GM21717 (cell line): ENCODE measurements around the gene NT5C1A.

Source experiments
- ATAC-seq: cut with Tn5 transposase; IDR thresholded peaks from one replicate; pipeline ENCODE4 v1.9.1; 2021; ENCODE audit warnings: mild to moderate bottlenecking, moderate library complexity; ENCODE audit not compliant: unreplicated experiment

NT5C1A gene

GRCh38 chr1:39690225-39690624 lies 18.3 kb upstream of the NT5C1A start:
- no peak for ATAC-seq

GRCh38 chr1:39689635-39690034 lies 17.7 kb upstream of the NT5C1A start:
- no peak for ATAC-seq

GRCh38 chr1:39689214-39689613 lies 17.3 kb upstream of the NT5C1A start:
- no peak for ATAC-seq

- ATAC-seq, result no peak
These were observed 16.8 kb upstream of the NT5C1A start for GRCh38 chr1:39688706-39689105.

- ATAC-seq, result no peak
These were observed 15.3 kb upstream of the NT5C1A start for GRCh38 chr1:39687243-39687642.

GRCh38 chr1:39685071-39685470 lies 13.2 kb upstream of the NT5C1A start:
- ATAC-seq, result no peak

- ATAC-seq, result no peak
These were observed 12.4 kb upstream of the NT5C1A start for GRCh38 chr1:39684313-39684664.

GRCh38 chr1:39683591-39684312 lies 11.8 kb upstream of the NT5C1A start:
- ATAC-seq, result no peak

- ATAC-seq, result no peak
These were observed 10.1 kb upstream of the NT5C1A start for GRCh38 chr1:39681999-39682398.

- ATAC-seq, result no peak
These were observed 9.4 kb upstream of the NT5C1A start for GRCh38 chr1:39681294-39681693.

- ATAC-seq, result no peak
These were observed 8.8 kb upstream of the NT5C1A start for GRCh38 chr1:39680751-39681150.

- no peak for ATAC-seq
These were observed 7.9 kb upstream of the NT5C1A start for GRCh38 chr1:39679821-39680220.

GRCh38 chr1:39678889-39679288 lies 7.0 kb upstream of the NT5C1A start:
- ATAC-seq, result no peak

GRCh38 chr1:39677645-39678044 lies 5.7 kb upstream of the NT5C1A start:
- no peak for ATAC-seq

GRCh38 chr1:39676948-39677548 lies 5.1 kb upstream of the NT5C1A start:
- ATAC-seq, result no peak

- no peak for ATAC-seq
These were observed 3.3 kb upstream of the NT5C1A start for GRCh38 chr1:39675220-39675619.

GRCh38 chr1:39673215-39673614 lies 1.3 kb upstream of the NT5C1A start:
- no peak for ATAC-seq

GRCh38 chr1:39672551-39672947 lies 642 bp upstream of the NT5C1A start:
- ATAC-seq, result no peak

GRCh38 chr1:39671433-39671792 lies 494 bp downstream of the NT5C1A start:
- ATAC-seq, result no peak

GRCh38 chr1:39670689-39671088 lies 1.2 kb downstream of the NT5C1A start:
- ATAC-seq, result no peak

- no peak for ATAC-seq
These were observed 3.0 kb downstream of the NT5C1A start for GRCh38 chr1:39668894-39669293.

GRCh38 chr1:39668111-39668510 lies 3.8 kb downstream of the NT5C1A start:
- ATAC-seq, result no peak

- peak; percentile 77 for ATAC-seq
These were observed 5.1 kb downstream of the NT5C1A start for GRCh38 chr1:39666772-39667171.
